GM10248 (cell line): ENCODE data around the gene THAP8.

Source experiments
- CTCF ChIA-PET: fragments of 300-600 bp; sonication (Branson Sonifier 250); formaldehyde crosslinking; extraction: SDS; loops from one replicate; lab custom pipeline; 2021; ENCODE audit warnings: antibody characterized with exemption; lab: Yijun Ruan, JAX
- POLR2A ChIA-PET: fragments of 350-650 bp; sonication (Branson Sonifier 250); formaldehyde crosslinking; extraction: SDS; loops from one replicate; lab custom pipeline; 2020; ENCODE audit warnings: antibody characterized with exemption; lab: Yijun Ruan, JAX
- DNase-seq: peaks from one replicate; pipeline ENCODE4 v3.0.0; 2012; ENCODE audit errors: extremely low spot score
- TF ChIP-seq, protein P1 (sequence below): IDR thresholded peaks from 2 replicates; pipeline ENCODE4 v1.5.1; 2012; ENCODE audit warnings: mild to moderate bottlenecking, low read depth; ENCODE audit errors: extremely low read depth, missing control alignments, control extremely low read depth

THAP8 gene

DNA sequence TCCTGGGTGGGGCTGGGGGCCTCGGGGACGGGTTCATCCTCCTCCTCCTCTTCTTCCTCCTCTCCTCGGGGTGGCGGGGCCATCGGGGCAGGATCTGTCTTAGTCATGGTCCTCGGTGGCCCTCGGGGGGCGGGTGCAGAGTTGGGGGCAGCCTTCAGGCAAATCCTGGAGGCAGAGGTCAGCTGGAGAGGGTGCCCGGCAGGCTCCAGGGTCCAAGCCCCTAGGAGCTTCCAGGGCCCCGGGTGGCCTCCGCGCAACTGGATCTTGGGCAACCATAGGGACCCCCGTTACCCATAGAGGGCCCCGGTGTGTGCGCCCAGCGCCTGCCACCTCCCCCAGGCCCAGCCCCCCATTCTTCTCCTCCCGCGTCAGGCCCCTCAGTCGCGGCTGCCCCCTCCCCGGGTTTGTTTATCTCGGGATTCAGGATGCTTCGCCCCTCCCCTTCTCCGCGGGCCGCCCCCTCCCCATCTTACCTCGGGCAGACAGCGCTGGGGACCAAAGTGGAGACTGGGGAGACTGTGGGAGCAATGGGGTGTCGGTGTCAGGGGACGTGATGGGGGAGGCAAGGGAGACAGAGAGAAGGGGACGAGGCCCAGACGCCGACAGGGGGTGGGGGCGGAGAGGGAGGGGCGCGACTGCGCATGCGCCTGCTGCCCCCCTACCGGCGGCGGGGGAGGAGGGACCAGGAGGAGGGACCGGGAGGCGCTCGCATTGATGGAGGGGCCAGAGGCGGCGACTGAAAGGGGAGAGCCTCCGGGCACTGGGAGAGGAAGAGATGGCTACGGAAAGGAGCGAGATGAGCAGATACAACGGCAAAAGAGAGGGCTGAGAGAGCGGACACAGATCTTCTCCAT is 21.6 kb downstream of the THAP8 start, which contains the start of gene CLIP3:
Gene CLIP3, minus strand, starts transcription at position 623 of the 854 bp plus-strand sequence. Its CDS starts 516 bp downstream, at position 107.
- POLR2A ChIA-PET: no interaction called here
- TF ChIP-seq, protein P1, sequence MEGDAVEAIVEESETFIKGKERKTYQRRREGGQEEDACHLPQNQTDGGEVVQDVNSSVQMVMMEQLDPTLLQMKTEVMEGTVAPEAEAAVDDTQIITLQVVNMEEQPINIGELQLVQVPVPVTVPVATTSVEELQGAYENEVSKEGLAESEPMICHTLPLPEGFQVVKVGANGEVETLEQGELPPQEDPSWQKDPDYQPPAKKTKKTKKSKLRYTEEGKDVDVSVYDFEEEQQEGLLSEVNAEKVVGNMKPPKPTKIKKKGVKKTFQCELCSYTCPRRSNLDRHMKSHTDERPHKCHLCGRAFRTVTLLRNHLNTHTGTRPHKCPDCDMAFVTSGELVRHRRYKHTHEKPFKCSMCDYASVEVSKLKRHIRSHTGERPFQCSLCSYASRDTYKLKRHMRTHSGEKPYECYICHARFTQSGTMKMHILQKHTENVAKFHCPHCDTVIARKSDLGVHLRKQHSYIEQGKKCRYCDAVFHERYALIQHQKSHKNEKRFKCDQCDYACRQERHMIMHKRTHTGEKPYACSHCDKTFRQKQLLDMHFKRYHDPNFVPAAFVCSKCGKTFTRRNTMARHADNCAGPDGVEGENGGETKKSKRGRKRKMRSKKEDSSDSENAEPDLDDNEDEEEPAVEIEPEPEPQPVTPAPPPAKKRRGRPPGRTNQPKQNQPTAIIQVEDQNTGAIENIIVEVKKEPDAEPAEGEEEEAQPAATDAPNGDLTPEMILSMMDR: no peak
- CTCF ChIA-PET: no interaction called here
- peak; percentile 81 for DNase-seq

DNA sequence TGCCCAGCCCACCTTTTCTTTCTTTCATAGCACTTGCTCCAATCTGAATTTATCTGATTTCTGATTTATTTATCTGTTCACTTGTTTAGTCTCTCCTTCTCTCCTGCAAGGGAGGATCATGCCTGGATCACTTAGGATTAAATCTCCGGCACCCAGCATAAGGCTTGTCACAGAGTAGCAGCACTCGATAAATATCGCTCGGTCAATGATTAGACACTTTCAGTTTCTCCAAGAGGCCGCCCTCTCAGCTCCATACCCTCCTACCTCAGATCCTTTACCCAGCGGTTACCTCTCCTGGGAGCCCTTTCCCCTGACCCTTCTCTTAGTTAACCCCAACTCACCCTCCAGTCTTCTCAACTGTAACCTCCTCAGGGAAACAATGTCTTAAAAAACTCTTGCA is 22.8 kb downstream of the THAP8 start:
- no peak for DNase-seq
- TF ChIP-seq, protein P1: no peak
- CTCF ChIA-PET: no interaction called here
- POLR2A ChIA-PET: no interaction called here

DNA sequence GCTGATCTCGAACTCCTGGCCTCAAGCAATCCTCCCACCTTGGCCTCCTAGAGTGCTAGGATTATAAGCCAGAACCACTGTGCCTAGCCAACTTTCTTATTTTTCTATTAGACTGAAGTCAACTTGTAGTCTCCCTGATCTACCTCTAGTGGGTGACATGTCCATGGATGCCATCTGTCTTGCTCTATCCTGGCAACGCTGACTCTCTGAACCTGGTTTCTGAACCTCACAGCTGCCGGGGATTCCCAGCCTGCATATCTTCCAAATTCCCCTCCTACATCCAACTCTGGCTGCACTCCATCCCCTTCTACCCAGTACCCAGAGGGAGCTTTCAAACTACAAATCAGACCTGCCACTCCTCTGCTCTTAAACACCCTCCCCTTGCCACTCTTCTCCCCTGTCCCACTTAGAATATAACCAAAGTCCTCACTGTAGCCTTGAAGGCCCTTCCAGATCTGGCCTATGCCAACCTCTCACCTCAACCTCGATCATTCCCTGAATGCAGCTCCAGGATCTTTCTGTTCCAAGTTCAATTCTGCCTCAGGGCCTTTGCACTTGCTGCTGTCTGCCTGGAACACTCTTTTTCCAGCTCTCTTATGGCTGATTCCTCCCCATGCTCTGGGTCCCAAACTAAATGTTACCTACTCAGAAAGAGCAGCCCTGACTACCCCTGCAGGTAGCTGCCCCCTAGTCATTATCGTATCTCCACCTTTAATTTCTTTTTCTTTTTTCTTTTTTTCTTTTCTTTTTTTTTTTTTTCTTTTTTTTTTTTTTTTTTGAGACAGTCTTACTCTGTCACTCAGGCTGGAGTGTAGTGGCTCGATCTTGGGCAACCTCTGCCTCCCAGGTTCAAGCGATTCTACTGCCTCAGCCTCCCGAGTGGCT is 23.6 kb downstream of the THAP8 start:
- TF ChIP-seq, protein P1: no peak
- DNase-seq: no peak
- ChIA-PET CTCF (interaction anchor here (1.0 kb wide), 1 partner anchor 97 kb away, joined by 3 read pairs; no protein-coding TSS in a partner anchor), POLR2A (no interaction called here)

GRCh38 chr19:36028313-36029041 is 25.6 kb downstream of the THAP8 start:
- TF ChIP-seq, protein P1: no peak
- CTCF ChIA-PET: no interaction called here
- no peak for DNase-seq
- POLR2A ChIA-PET: no interaction called here

- DNase-seq: no peak
- POLR2A ChIA-PET: no interaction called here
- CTCF ChIA-PET: no interaction called here
- TF ChIP-seq, protein P1: no peak
Observed at GRCh38 chr19:36027696-36028095, 26.4 kb downstream of the THAP8 start.
